PC-3 (cell line): ENCODE measurements around the gene STIM1. TPM values are rescaled to one million over a fixed set of nuclear protein-coding genes. Genes with fewer than 3 reads are reported as not detected.

Experiments
- ATAC-seq: fragments of 200-7000 bp; cut with Tn5 transposase; 2 replicates; pipeline ENCODE4 v1.9.1; 2020; ENCODE audit warnings: mild to moderate bottlenecking, moderate library complexity
- BruUV-seq: library from RNA; stranded (reverse); fragments of 400-500 nt; replicated peaks from 2 replicates; lab custom pipeline; 2021; lab: Mats Ljungman, UMichigan
- CTCF ChIA-PET: fragments of 300-600 bp; sonication (Branson Sonifier 250); formaldehyde crosslinking; loops from one replicate; lab custom pipeline; 2022; ENCODE audit warnings: antibody characterized with exemption; lab: Charles Lee
- POLR2A ChIA-PET: fragments of 300-600 bp; sonication (Branson Sonifier 250); formaldehyde crosslinking; loops from one replicate; lab custom pipeline; 2022; ENCODE audit warnings: antibody characterized with exemption; ENCODE audit not compliant: unreplicated experiment; lab: Charles Lee
- DNase-seq: peaks from one replicate; pipeline ENCODE4 v3.0.0-alpha.2; 2015
- H2AFZ ChIP-seq: fragments of 300-600 bp; sonication (generic); 2 replicates; pipeline ENCODE4 v1.6.0; 2016; ENCODE audit warnings: antibody characterized with exemption, low read length
- H3F3A ChIP-seq: fragments of 300-600 bp; sonication (generic); one replicate; pipeline ENCODE4 v1.6.0; 2017; ENCODE audit warnings: antibody characterized with exemption, low read length, control low read depth, mild to moderate bottlenecking; ENCODE audit not compliant: unreplicated experiment
- H3K27ac ChIP-seq: fragments of 300-600 bp; sonication (generic); 2 replicates; pipeline ENCODE4 v1.5.1; 2016; ENCODE audit warnings: mild to moderate bottlenecking, low read length
- H3K27me3 ChIP-seq: fragments of 300-600 bp; sonication (generic); 2 replicates; pipeline ENCODE4 v1.6.1; 2016; ENCODE audit warnings: low read length, mixed read lengths
- H3K36me3 ChIP-seq: fragments of 300-600 bp; sonication (generic); 2 replicates; pipeline ENCODE4 v1.6.1; 2016; ENCODE audit warnings: low read depth, mixed run types, low read length, mixed read lengths
- H3K4me1 ChIP-seq: fragments of 300-600 bp; sonication (generic); 2 replicates; pipeline ENCODE4 v1.5.1; 2016; ENCODE audit warnings: low read length; ENCODE audit not compliant: insufficient read depth
- H3K4me2 ChIP-seq: fragments of 300-600 bp; sonication (generic); 2 replicates; pipeline ENCODE4 v1.6.0; 2016; ENCODE audit warnings: low read length
- H3K4me3 ChIP-seq: fragments of 300-600 bp; sonication (generic); 2 replicates; pipeline ENCODE4 v1.5.1; 2016; ENCODE audit warnings: mild to moderate bottlenecking, low read length, mixed read lengths
- H3K79me2 ChIP-seq: fragments of 300-600 bp; sonication (generic); 2 replicates; pipeline ENCODE4 v1.6.1; 2017; ENCODE audit warnings: low read length, mixed read lengths
- H3K9ac ChIP-seq: fragments of 300-600 bp; sonication (generic); 2 replicates; pipeline ENCODE4 v1.6.0; 2016; ENCODE audit warnings: mild to moderate bottlenecking, low read length
- H3K9me2 ChIP-seq: fragments of 300-600 bp; sonication (generic); replicated peaks from 2 replicates; pipeline ENCODE4 v1.6.1; 2016; ENCODE audit warnings: mixed run types, low read length, mixed read lengths
- H3K9me3 ChIP-seq: fragments of 300-600 bp; sonication (generic); 2 replicates; pipeline ENCODE4 v1.6.1; 2016; ENCODE audit warnings: low read length, mixed read lengths
- H4K20me1 ChIP-seq: fragments of 300-600 bp; sonication (generic); 2 replicates; pipeline ENCODE4 v1.6.1; 2016; ENCODE audit warnings: low read length, mixed read lengths
- EZH2 ChIP-seq: fragments of 300-600 bp; sonication (generic); IDR thresholded peaks from one replicate; pipeline ENCODE4 v1.6.1; 2017; ENCODE audit warnings: antibody characterized with exemption, mild to moderate bottlenecking, low read length; ENCODE audit not compliant: unreplicated experiment
- EZH2phosphoT487 ChIP-seq: fragments of 300-600 bp; sonication (generic); IDR thresholded peaks from 2 replicates; pipeline ENCODE4 v1.6.1; 2018; ENCODE audit warnings: mild to moderate bottlenecking, antibody characterized with exemption, low read length, borderline replicate concordance
- intact Hi-C: fragments of 100-400 bp; cut with micrococcal nuclease; formaldehyde crosslinking; loops from 2 replicates; pipeline ENCODE4 v1.9.0; 2023
- total RNA-seq: library from RNA; depleted of rRNA; stranded (reverse); fragments of >200 nt; gene quantifications from 2 replicates; pipeline ENCODE4 v1.2.3, GENCODE V29; 2014
- TF ChIP-seq, protein P1 (sequence below): fragments of 300-600 bp; sonication (generic); conservative IDR thresholded peaks from 2 replicates; pipeline ENCODE4 v1.5.1; 2017; ENCODE audit warnings: antibody characterized with exemption, low read depth, mild to moderate bottlenecking, low read length

STIM1 gene
- total RNA-seq, 1 experiment from 2014 or later: 22.8 TPM

DNA sequence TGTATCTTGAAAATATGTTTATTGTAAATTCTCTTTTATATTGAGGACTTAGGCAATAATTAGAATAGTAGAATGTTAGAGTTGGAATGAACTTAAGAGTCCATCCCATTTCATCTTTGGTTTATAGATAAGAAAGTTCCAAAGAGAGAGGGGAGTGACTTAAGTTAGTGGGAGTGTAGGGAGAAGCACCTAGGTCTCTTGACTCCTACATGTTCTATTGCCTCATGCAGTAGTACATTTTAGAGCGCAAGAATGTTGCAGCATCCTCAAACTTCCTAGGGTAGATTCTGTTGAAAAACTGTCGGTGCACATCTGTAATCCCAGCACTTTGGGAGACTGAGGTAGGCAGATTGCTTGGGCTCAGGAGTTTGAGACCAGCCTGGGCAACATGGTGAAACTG is 247.8 kb downstream of the STIM1 start:
- peaks cover 39% of the 10 kb centered on the region for H3K36me3 ChIP-seq
- no peaks in the 10 kb centered on the region for H3K9me2 ChIP-seq

DNA sequence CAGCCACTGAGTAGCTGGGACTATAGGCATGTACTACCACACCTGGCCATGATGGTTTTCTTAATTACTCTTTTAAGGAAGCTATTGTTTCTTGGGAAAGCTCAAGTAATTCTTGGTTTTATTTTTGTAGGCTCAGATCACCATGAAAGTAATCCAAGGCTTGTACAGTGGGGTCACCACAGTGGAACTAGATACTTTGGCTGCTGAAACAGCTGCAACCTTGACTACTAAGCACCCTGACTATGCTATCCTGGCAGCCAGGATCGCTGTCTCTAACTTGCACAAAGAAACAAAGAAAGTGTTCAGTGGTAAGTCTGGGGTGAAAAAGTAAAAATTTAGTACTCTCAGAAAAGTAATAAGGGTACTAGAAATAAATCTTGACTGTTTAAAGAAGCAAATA is 250.5 kb downstream of the STIM1 start:
- no peak overlapping the region for H3K9ac ChIP-seq
- no peaks in the 10 kb centered on the region for H3K4me1 ChIP-seq
- no peak overlapping the region for H3K4me3 ChIP-seq
- peaks cover 10% of the 10 kb centered on the region for H3K79me2 ChIP-seq
- no peaks in the 10 kb centered on the region for H3K9me2 ChIP-seq
- no peak for TF ChIP-seq EZH2phosphoT487
- TF ChIP-seq, protein P1, sequence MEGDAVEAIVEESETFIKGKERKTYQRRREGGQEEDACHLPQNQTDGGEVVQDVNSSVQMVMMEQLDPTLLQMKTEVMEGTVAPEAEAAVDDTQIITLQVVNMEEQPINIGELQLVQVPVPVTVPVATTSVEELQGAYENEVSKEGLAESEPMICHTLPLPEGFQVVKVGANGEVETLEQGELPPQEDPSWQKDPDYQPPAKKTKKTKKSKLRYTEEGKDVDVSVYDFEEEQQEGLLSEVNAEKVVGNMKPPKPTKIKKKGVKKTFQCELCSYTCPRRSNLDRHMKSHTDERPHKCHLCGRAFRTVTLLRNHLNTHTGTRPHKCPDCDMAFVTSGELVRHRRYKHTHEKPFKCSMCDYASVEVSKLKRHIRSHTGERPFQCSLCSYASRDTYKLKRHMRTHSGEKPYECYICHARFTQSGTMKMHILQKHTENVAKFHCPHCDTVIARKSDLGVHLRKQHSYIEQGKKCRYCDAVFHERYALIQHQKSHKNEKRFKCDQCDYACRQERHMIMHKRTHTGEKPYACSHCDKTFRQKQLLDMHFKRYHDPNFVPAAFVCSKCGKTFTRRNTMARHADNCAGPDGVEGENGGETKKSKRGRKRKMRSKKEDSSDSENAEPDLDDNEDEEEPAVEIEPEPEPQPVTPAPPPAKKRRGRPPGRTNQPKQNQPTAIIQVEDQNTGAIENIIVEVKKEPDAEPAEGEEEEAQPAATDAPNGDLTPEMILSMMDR: no peak
- TF ChIP-seq EZH2: no peak
- no peak overlapping the region for H2AFZ ChIP-seq
- H3K4me2 ChIP-seq: no peak overlapping the region
- peaks cover 45% of the 10 kb centered on the region for H3K36me3 ChIP-seq
- no TSS peak for BruUV-seq
- no peaks in the 10 kb centered on the region for H3K9me3 ChIP-seq
- CTCF ChIA-PET: no interaction called here
- no peak overlapping the region for H3K27ac ChIP-seq
- no peaks in the 10 kb centered on the region for H4K20me1 ChIP-seq
- H3K27me3 ChIP-seq: no peaks in the 10 kb centered on the region
- DNase-seq (no peak), ATAC-seq (no peak)
- H3F3A ChIP-seq: no peaks in the 10 kb centered on the region
- intact Hi-C loops: no loop called here
- POLR2A ChIA-PET: no interaction called here

More for the DNA sequence above, 247.8 kb downstream of the STIM1 start:
- intact Hi-C loops: no loop called here
- no peak overlapping the region for H3K27ac ChIP-seq
- H4K20me1 ChIP-seq: no peaks in the 10 kb centered on the region
- no peak for TF ChIP-seq EZH2phosphoT487
- TF ChIP-seq, protein P1: no peak
- TF ChIP-seq EZH2: no peak
- no peak overlapping the region for H3K4me3 ChIP-seq
- H3K4me2 ChIP-seq: no peak overlapping the region
- H3K79me2 ChIP-seq: peaks cover 36% of the 10 kb centered on the region
- ChIA-PET POLR2A (no interaction called here), CTCF (no interaction called here)
- H3F3A ChIP-seq: no peaks in the 10 kb centered on the region
- no TSS peak for BruUV-seq
- H3K4me1 ChIP-seq: no peaks in the 10 kb centered on the region
- ATAC-seq: no peak
- H3K27me3 ChIP-seq: no peaks in the 10 kb centered on the region
- no peak for DNase-seq
- H3K9ac ChIP-seq: no peak overlapping the region
- no peaks in the 10 kb centered on the region for H3K9me3 ChIP-seq
- H2AFZ ChIP-seq: no peak overlapping the region

DNA sequence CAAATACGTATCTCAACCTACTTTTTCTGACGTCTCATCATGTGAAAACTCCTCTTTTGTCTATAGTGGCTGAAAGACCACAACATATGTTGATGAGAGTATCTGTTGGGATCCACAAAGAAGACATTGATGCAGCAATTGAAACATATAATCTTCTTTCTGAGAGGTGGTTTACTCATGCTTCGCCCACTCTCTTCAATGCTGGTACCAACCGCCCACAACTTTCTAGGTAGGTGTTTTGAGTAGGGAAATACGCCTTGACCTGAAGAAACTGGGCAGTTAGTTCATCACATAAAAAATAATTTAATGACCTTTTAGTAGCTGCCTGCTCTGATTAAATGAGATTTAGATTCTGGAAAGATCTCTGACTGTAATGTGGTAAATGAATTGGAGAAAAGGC is 256.4 kb downstream of the STIM1 start:
- CTCF ChIA-PET: no interaction called here
- Histone ChIP-seq H3K9ac (no peak overlapping the region), H2AFZ (no peak overlapping the region), H3K27ac (no peak overlapping the region), H3K4me1 (no peaks in the 10 kb centered on the region), H4K20me1 (no peaks in the 10 kb centered on the region), H3K27me3 (no peaks in the 10 kb centered on the region), H3K9me3 (no peaks in the 10 kb centered on the region), H3K9me2 (no peaks in the 10 kb centered on the region), H3K4me2 (no peak overlapping the region), H3F3A (no peaks in the 10 kb centered on the region), H3K4me3 (no peak overlapping the region), H3K36me3 (peaks cover 35% of the 10 kb centered on the region), H3K79me2 (no peaks in the 10 kb centered on the region)
- BruUV-seq: no TSS peak
- TF ChIP-seq EZH2: no peak
- TF ChIP-seq EZH2phosphoT487: no peak
- TF ChIP-seq, protein P1: no peak
- ATAC-seq (no peak), DNase-seq (no peak)
- intact Hi-C loops: no loop called here
- POLR2A ChIA-PET: no interaction called here
